NCI-H1092 (cell line): ENCODE measurements around the gene MTHFD2L.

ENCODE experiments used
- DNase-seq: peaks from one replicate; lab custom pipeline; 2025; lab: John Stamatoyannopoulos, UW

MTHFD2L gene

DNA sequence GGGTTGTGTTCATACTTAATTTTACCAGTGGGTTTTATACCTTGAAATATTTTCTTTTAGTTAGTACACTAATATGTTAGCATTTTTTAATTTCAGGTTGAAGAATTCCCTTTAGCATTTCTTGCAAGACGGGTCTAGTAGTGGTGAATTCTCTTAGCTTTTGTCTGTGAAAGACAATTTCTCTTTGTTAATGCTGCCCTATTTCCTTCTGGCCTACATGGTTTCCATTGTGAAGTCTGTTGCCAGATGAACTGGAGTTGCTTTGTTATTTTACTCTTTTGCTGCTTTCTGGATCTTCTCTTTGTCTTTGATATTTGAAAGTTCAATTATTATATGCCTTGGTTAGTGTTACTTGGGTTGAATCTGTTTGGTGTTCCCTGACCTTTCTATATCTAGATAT is 25.0 kb upstream of the MTHFD2L start:
- DNase-seq, result no peak

GRCh38 chr4:74133786-74134499 is 24.0 kb upstream of the MTHFD2L start:
- peak; percentile 34 for DNase-seq

- DNase-seq, result no peak
Observed at GRCh38 chr4:74134500-74134852, 23.4 kb upstream of the MTHFD2L start.

GRCh38 chr4:74146581-74147129 is 11.3 kb upstream of the MTHFD2L start:
- DNase-seq, result no peak

- DNase-seq, result no peak
Observed at GRCh38 chr4:74148205-74148604, 9.7 kb upstream of the MTHFD2L start.

GRCh38 chr4:74152836-74153235 is 5.1 kb upstream of the MTHFD2L start:
- DNase-seq, result no peak

GRCh38 chr4:74156521-74156920 is 1.4 kb upstream of the MTHFD2L start:
- DNase-seq, result no peak

DNA sequence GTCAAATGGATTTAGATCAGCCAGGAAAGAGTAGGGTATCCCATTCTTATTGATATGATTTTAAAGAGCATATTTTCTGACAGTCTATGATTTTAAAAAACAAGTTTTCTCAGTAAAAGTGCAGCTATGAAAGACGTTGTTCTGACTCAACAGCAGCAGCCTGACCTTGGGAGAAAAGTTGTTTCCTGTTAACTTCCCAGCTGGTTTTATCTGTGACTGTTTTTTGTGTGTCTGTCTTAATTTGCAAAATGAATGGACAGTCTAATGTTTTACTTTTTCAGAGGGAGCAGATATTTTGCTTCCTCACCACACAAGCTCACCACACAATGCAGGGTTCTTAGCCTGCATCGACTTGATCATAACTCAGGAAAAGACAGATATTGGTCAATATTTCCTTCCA is 764 bp upstream of the MTHFD2L start:
- no peak for DNase-seq

- DNase-seq, result no peak
Observed at GRCh38 chr4:74158466-74159142, 686 bp downstream of the MTHFD2L start.

GRCh38 chr4:74159143-74159709 is 1.3 kb downstream of the MTHFD2L start:
- no peak for DNase-seq

DNA sequence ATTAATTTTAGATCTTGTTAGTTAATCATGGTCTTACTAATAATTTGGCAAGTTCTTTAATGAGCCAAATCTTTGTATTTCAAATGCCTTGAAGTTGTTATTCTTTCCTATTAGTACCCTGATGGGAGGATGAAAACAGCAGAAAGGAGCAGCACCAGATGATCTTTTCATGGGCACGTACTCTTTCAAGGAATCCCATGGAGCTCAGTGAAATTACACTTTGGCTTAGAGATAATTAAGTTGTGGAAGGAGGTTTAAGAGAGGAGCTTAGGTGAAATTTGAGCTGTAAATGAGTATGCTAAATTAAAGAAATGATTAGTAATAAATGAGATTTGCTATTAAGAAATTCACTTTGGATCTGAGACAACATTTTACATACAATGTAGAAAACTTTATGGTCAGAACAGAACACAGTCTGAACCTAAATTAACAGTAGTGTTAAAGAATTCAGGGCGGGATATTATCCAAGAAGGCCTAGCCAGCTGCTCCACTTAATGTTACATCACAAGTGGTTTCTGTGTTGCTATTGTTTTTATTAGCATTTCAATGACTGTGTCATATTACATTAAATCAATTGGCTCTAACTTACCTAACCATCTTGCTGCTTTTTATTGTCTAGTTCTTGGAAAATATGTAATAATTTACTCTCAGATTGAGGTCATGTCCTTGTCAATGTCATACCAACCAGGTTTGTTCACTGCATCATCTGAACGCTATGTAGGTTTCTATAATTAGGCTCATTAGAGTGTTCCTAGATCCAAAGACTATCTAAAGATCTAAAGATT is 3.9 kb downstream of the MTHFD2L start:
- DNase-seq, result no peak

GRCh38 chr4:74166135-74166534 is 8.2 kb downstream of the MTHFD2L start:
- DNase-seq, result no peak

DNA sequence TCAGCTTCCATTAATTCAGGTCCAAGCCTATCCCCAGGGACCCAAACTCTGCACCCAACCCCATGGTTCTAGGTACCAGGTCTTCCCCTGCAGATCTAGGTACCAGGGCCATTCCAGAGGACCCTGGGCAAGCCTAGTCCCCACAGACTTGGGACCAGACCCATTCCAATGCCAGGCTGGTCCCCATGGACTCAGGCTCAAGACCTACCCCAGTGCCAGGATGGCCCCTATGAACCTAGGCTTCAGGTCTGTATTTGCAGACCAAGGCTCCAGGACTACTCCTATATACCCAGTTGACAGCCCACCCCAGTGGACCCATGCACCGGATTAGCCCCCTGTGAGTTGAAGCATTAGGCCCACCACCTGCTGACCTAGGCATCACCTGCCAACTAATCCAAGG is 8.9 kb downstream of the MTHFD2L start:
- no peak for DNase-seq

DNA sequence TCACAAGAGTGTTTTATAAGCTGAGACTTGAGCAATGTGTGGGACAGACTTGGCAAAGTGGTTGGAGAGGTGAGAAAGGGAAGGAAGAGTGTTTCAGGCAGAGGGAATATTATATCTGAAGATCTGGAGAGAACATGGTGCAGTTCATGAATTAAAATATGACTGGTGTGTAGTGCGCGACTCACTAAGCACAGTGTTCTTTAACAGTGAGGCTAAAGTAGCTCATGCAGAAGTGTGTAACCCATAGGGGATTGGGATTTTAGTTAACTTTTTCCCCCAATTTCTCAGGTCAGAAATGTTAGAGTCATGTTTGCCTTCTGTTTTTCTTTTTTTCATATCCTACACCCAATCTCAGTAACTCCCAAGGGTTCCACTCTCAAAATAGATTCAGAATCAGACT is 9.7 kb downstream of the MTHFD2L start:
- DNase-seq, result no peak

GRCh38 chr4:74168841-74169240 is 10.9 kb downstream of the MTHFD2L start:
- DNase-seq, result no peak

- no peak for DNase-seq
Observed at GRCh38 chr4:74173321-74173720, 15.4 kb downstream of the MTHFD2L start.

- DNase-seq, result no peak
Observed at GRCh38 chr4:74174421-74174820, 16.5 kb downstream of the MTHFD2L start.

- no peak for DNase-seq
Observed at GRCh38 chr4:74174941-74175340, 17.0 kb downstream of the MTHFD2L start.

- no peak for DNase-seq
Observed at GRCh38 chr4:74175379-74175778, 17.5 kb downstream of the MTHFD2L start.

DNA sequence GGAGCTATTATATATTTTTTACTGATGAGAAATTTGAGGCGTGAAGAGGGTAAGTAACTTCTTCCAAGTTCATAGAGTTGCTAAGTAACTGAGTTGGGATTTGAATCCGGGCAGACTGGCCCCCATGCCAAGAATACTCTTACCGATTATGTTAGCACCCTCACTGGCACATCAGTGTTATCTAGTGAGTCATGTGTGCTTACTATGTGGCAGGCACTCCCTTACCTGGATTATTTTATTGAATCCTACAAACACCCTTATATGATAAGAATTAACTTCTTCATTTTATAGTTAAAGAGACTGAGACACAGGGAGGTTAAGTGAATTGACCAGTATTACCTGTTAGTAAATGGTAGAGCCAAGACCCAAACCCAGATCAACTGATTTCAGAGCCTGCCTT is 20.9 kb downstream of the MTHFD2L start:
- no peak for DNase-seq

DNA sequence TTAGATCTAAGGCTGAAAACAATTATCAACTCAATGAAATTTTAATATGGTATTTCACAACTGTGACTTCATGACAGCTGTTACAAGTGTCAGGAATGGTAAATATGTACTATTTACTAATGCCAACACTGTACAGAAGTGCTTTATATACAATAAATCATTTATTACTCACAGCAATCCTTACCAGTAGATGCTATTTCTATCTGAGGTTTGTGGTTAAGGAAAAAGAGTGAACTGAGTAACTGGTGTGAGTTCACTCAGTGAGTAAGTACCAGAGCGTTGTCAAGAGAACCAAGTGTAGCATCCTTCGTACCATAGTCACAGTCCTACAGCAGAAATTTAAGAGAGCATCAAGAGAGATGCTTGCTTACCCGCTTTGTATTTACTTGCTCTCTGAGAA is 23.3 kb downstream of the MTHFD2L start:
- DNase-seq, result no peak

- DNase-seq, result no peak
Observed at GRCh38 chr4:74188912-74189311, 31.0 kb downstream of the MTHFD2L start.
